Neural progenitor cell (in vitro differentiated cells): ENCODE results near the gene POLDIP3.

Experiments used
- EZH2 ChIP-seq: fragments of 200-600 bp; sonication (generic); IDR thresholded peaks from 2 replicates; pipeline ENCODE4 v1.6.1; 2017; ENCODE audit warnings: antibody characterized with exemption, mild to moderate bottlenecking, moderate library complexity
- TF ChIP-seq, protein P1 (sequence below): fragments of 200-600 bp; sonication (generic); IDR thresholded peaks from 2 replicates; pipeline ENCODE4 v1.5.1; 2017; ENCODE audit warnings: antibody characterized with exemption, mild to moderate bottlenecking

GRCh38 chr22:42608823-42609361 is 5.8 kb downstream of the POLDIP3 start:
- TF ChIP-seq, protein P1, sequence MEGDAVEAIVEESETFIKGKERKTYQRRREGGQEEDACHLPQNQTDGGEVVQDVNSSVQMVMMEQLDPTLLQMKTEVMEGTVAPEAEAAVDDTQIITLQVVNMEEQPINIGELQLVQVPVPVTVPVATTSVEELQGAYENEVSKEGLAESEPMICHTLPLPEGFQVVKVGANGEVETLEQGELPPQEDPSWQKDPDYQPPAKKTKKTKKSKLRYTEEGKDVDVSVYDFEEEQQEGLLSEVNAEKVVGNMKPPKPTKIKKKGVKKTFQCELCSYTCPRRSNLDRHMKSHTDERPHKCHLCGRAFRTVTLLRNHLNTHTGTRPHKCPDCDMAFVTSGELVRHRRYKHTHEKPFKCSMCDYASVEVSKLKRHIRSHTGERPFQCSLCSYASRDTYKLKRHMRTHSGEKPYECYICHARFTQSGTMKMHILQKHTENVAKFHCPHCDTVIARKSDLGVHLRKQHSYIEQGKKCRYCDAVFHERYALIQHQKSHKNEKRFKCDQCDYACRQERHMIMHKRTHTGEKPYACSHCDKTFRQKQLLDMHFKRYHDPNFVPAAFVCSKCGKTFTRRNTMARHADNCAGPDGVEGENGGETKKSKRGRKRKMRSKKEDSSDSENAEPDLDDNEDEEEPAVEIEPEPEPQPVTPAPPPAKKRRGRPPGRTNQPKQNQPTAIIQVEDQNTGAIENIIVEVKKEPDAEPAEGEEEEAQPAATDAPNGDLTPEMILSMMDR = no peak
- no peak for TF ChIP-seq EZH2
